Measurements from ENCODE around the gene FAM3A.

DNA sequence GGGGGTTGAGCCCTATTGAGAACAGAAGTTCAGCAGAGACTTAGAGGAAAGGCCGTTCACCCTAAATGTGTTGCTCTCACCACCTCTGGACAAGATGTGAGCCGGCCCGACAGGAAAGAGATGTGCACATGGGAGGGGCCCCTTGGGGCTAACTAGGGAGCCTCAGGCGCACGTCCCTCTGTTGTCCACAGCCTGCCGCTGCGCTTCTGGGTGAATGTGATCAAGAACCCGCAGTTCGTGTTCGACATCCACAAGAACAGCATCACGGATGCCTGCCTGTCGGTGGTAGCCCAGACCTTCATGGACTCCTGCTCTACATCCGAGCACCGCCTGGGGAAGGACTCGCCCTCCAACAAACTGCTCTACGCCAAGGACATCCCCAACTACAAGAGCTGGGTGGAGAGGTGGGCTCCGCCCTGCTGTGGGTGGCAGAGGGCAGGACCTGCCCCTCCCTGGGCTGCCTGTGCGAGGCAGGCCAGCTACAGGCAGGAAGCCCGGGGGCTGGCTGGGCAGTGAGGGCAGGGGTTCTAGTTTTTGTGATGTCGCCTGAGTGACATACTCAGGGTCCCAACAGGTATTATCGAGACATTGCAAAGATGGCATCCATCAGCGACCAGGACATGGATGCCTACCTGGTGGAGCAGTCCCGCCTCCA is 45.0 kb downstream of the FAM3A start:
- TF ChIP-seq, protein P1, sequence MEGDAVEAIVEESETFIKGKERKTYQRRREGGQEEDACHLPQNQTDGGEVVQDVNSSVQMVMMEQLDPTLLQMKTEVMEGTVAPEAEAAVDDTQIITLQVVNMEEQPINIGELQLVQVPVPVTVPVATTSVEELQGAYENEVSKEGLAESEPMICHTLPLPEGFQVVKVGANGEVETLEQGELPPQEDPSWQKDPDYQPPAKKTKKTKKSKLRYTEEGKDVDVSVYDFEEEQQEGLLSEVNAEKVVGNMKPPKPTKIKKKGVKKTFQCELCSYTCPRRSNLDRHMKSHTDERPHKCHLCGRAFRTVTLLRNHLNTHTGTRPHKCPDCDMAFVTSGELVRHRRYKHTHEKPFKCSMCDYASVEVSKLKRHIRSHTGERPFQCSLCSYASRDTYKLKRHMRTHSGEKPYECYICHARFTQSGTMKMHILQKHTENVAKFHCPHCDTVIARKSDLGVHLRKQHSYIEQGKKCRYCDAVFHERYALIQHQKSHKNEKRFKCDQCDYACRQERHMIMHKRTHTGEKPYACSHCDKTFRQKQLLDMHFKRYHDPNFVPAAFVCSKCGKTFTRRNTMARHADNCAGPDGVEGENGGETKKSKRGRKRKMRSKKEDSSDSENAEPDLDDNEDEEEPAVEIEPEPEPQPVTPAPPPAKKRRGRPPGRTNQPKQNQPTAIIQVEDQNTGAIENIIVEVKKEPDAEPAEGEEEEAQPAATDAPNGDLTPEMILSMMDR (IDR thresholded peaks at IDR 0.05; ENCODE audit: low read length) = no peak
- TF ChIP-seq EZH2phosphoT487 (IDR thresholded peaks at IDR 0.05; ENCODE audit: low read length) (no peak), EZH2 (optimal IDR thresholded peaks at IDR 0.05; ENCODE audit: low read depth, low read length) (no peak)

Measured in MM.1S (cell line).